GM06990 (cell line): ENCODE data around the gene TBC1D10A.

Experiments
- DNase-seq: peaks from one replicate; pipeline ENCODE4 v3.0.0-alpha.2; 2011; ENCODE audit not compliant: insufficient read length; ENCODE audit errors: extremely low read depth
- H3K27me3 ChIP-seq: replicated peaks from 2 replicates; pipeline ENCODE4 v1.6.0; 2011; ENCODE audit warnings: low read length; ENCODE audit not compliant: control insufficient read depth, insufficient read depth
- H3K36me3 ChIP-seq: 2 replicates; pipeline ENCODE4 v1.5.1; 2011; ENCODE audit warnings: low read length; ENCODE audit not compliant: control insufficient read depth, insufficient read depth
- H3K4me3 ChIP-seq: replicated peaks from 2 replicates; pipeline ENCODE4 v1.5.1; 2011; ENCODE audit warnings: low read depth, mild to moderate bottlenecking, control low read depth, low read length
- TF ChIP-seq, protein P1 (sequence below): IDR thresholded peaks from 2 replicates; pipeline ENCODE4 v1.5.1; 2011; ENCODE audit warnings: low read length, control low read depth, mild to moderate bottlenecking, inconsistent platforms; ENCODE audit not compliant: insufficient read depth, poor library complexity, severe bottlenecking

The TBC1D10A gene

GRCh38 chr22:30326706-30327362 is at the start of gene TBC1D10A:
TSS of gene TBC1D10A (minus strand) at chr22:30326941. CDS start at chr22:30326881, 60 bp downstream.
- H3K36me3 ChIP-seq = peaks cover 7% of the 10 kb centered on the region

GRCh38 chr22:30375312-30375849 is 48.6 kb upstream of the TBC1D10A start:
- Histone ChIP-seq H3K4me3 (no peak overlapping the region), H3K27me3 (no peaks in the 10 kb centered on the region), H3K36me3 (no peaks in the 10 kb centered on the region; the same call in none of the 2 replicates)
- TF ChIP-seq, protein P1, sequence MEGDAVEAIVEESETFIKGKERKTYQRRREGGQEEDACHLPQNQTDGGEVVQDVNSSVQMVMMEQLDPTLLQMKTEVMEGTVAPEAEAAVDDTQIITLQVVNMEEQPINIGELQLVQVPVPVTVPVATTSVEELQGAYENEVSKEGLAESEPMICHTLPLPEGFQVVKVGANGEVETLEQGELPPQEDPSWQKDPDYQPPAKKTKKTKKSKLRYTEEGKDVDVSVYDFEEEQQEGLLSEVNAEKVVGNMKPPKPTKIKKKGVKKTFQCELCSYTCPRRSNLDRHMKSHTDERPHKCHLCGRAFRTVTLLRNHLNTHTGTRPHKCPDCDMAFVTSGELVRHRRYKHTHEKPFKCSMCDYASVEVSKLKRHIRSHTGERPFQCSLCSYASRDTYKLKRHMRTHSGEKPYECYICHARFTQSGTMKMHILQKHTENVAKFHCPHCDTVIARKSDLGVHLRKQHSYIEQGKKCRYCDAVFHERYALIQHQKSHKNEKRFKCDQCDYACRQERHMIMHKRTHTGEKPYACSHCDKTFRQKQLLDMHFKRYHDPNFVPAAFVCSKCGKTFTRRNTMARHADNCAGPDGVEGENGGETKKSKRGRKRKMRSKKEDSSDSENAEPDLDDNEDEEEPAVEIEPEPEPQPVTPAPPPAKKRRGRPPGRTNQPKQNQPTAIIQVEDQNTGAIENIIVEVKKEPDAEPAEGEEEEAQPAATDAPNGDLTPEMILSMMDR = no peak
- no peak for DNase-seq

More at GRCh38 chr22:30326706-30327362, at the start of gene TBC1D10A:
- TF ChIP-seq, protein P1 = no peak
- Histone ChIP-seq H3K4me3 (peak within 1 kb of the TSS; percentile 78), H3K27me3 (no peaks in the 10 kb centered on the region)
- peak; percentile 96 for DNase-seq

DNA sequence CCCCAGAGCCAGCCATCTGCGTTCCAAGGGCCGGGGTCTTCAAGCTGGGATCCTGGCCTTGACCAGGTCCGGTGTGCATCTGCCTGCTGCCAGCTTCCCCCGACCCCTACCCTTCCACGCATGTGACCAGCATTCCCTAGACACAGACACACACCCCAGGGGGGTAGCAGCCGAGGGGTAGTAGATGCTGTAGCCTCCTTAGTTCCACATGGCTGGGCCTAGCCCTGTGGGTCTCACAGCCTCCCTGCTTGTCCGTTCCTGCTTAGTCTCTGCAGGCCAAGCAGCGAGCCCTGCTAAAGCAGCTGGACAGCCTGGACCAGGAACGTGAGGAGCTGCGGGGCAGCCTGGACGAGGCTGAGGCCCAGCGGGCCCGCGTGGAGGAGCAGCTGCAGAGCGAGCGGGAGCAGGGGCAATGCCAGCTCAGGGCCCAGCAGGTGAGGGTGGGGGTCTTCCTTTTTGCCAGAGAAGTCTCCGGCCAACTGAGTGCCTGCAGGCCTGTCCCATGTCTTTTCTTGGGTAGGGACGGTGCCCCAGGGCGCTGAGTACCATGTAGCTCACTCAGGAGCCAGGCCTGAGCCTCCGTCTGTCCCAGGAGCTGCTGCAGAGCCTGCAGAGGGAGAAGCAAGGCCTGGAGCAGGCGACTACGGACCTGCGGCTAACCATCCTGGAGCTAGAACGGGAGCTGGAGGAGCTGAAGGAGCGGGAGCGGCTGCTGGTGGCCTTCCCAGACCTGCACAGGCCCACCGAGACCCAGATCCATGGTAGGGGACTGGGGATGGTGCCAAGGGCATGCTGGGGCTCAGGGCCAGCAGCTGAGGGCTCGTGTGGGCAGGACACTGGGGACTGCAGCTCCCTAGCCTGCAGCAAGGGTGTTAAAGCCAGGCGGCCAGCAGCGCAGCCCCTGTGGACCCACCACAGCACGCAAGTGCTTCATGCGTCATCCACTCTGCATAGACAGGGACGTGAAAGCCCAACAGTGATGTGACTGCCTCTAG is 46.9 kb upstream of the TBC1D10A start:
- Histone ChIP-seq H3K4me3 (no peak overlapping the region), H3K27me3 (no peaks in the 10 kb centered on the region), H3K36me3 (no peaks in the 10 kb centered on the region; the same call in none of the 2 replicates)
- no peak for DNase-seq
- TF ChIP-seq, protein P1 = no peak

DNA sequence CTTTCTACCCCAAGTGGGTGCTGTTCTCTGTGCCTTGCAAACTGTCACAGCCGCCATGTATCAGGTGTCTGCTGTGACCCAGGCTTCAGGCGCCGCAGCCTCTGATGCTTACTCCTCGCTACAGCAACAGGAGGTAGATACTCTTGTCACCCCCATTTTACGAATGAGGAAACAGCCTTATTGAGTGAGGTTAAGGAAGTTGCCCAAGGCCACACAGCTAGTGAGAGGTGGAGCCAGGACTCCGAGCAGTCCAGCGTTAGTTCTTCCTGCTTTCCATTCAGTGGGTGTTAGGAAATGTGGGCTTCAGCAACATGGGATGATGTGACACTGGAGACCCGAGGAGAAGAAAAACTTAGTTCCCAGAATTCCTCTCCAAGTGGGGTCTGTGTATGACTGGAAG is 46.2 kb upstream of the TBC1D10A start:
- TF ChIP-seq, protein P1 = no peak
- Histone ChIP-seq H3K36me3 (no peaks in the 10 kb centered on the region; the same call in none of the 2 replicates), H3K27me3 (no peaks in the 10 kb centered on the region), H3K4me3 (no peak overlapping the region)
- no peak for DNase-seq

DNA sequence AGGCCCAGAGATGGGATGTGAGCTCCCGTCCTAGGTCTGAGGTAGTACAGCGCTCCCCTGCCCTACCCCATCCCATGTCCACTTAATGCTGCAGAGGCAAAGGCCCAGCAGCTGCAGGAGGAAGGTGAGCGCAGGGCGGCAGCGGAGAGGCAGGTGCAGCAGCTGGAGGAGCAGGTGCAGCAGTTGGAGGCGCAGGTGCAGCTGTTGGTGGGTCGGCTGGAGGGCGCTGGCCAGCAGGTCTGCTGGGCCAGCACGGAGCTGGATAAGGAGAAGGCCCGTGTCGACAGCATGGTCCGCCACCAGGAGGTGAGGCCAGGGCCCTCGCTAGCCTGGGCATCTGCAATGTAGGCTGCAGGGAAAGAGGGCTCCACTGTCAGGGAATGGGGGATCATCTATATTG is 45.2 kb upstream of the TBC1D10A start:
- Histone ChIP-seq H3K4me3 (no peak overlapping the region), H3K27me3 (no peaks in the 10 kb centered on the region), H3K36me3 (no peaks in the 10 kb centered on the region; the same call in 1 of the 2 replicates)
- DNase-seq = no peak
- TF ChIP-seq, protein P1 = no peak
